IMR-90 (cell line): Measurements from ENCODE around the gene PRKD1. TPM values are rescaled to one million over a fixed set of nuclear protein-coding genes. Genes with fewer than 3 reads are reported as not detected.

Experiments
- ATAC-seq: fragments of 200-7000 bp; cut with Tn5 transposase; 2 replicates; pipeline ENCODE4 v1.9.1; 2020; ENCODE audit warnings: low read depth, mild to moderate bottlenecking, moderate library complexity
- BruUV-seq: library from RNA; stranded (reverse); fragments of 400-500 nt; replicated peaks from 2 replicates; lab custom pipeline; 2021; lab: Mats Ljungman, UMichigan
- CTCF ChIA-PET: fragments of 300-600 bp; formaldehyde crosslinking; extraction: SDS; loops from one replicate; lab custom pipeline; 2021; ENCODE audit warnings: antibody characterized with exemption; lab: Yijun Ruan, JAX
- POLR2A ChIA-PET: fragments of 300-600 bp; sonication (Branson Sonifier 250); formaldehyde crosslinking; loops from one replicate; lab custom pipeline; 2022; ENCODE audit warnings: antibody characterized with exemption; ENCODE audit not compliant: unreplicated experiment; lab: Charles Lee
- DNase-seq: peaks from one replicate; pipeline ENCODE4 v3.0.0; 2013
- H2AFZ ChIP-seq: replicated peaks from 2 replicates; pipeline ENCODE3; 2013; ENCODE audit warnings: low read length, mild to moderate bottlenecking; ENCODE audit not compliant: poor library complexity
- H2AK5ac ChIP-seq: 2 replicates; pipeline ENCODE4 v1.6.1; 2013; ENCODE audit warnings: low read depth, low read length, inconsistent platforms
- H2AK9ac ChIP-seq: replicated peaks from 2 replicates; pipeline ENCODE3; 2013; ENCODE audit warnings: mild to moderate bottlenecking, low read depth, low read length, moderate library complexity; ENCODE audit not compliant: poor library complexity
- H2BK120ac ChIP-seq: 2 replicates; pipeline ENCODE4 v1.6.1; 2013; ENCODE audit warnings: low read depth, low read length, inconsistent platforms
- H2BK15ac ChIP-seq: 3 replicates; pipeline ENCODE4 v1.6.1; 2013; ENCODE audit warnings: low read depth, low read length, inconsistent platforms
- H2BK20ac ChIP-seq: 2 replicates; pipeline ENCODE4 v1.6.1; 2013; ENCODE audit warnings: low read depth, mild to moderate bottlenecking, inconsistent platforms, low read length, moderate library complexity
- H2BK5ac ChIP-seq: 2 replicates; pipeline ENCODE4 v1.6.1; 2013; ENCODE audit warnings: mild to moderate bottlenecking, low read depth, low read length, inconsistent platforms; ENCODE audit not compliant: poor library complexity, severe bottlenecking
- H3K14ac ChIP-seq: replicated peaks from 2 replicates; pipeline ENCODE4 v1.6.1; 2013; ENCODE audit warnings: low read depth, low read length, inconsistent platforms
- H3K18ac ChIP-seq: 2 replicates; pipeline ENCODE4 v1.6.1; 2013; ENCODE audit warnings: low read depth, low read length, control low read depth
- H3K23ac ChIP-seq: 2 replicates; pipeline ENCODE4 v1.6.1; 2013; ENCODE audit warnings: low read depth, low read length, inconsistent platforms
- H3K27ac ChIP-seq: 2 replicates; pipeline ENCODE4 v1.5.1; 2013; ENCODE audit warnings: mild to moderate bottlenecking, control low read depth, low read length; ENCODE audit not compliant: insufficient read depth
- H3K27me3 ChIP-seq: 2 replicates; pipeline ENCODE4 v1.6.1; 2013; ENCODE audit warnings: low read length; ENCODE audit not compliant: control insufficient read depth, insufficient read depth
- H3K36me3 ChIP-seq: 2 replicates; pipeline ENCODE4 v1.6.1; 2013; ENCODE audit warnings: low read length, mixed read lengths; ENCODE audit not compliant: control insufficient read depth, insufficient read depth
- H3K4ac ChIP-seq: 2 replicates; pipeline ENCODE4 v1.6.1; 2013; ENCODE audit warnings: low read depth, low read length, inconsistent platforms
- H3K4me1 ChIP-seq: 2 replicates; pipeline ENCODE4 v1.6.1; 2013; ENCODE audit warnings: low read length, mixed read lengths; ENCODE audit not compliant: control insufficient read depth, insufficient read depth
- H3K4me2 ChIP-seq: 2 replicates; pipeline ENCODE4 v1.6.1; 2013; ENCODE audit warnings: low read depth, mild to moderate bottlenecking, control low read depth, low read length, moderate library complexity
- H3K4me3 ChIP-seq: 2 replicates; pipeline ENCODE4 v1.5.1; 2013; ENCODE audit warnings: low read depth, mild to moderate bottlenecking, control low read depth, low read length, moderate library complexity; ENCODE audit not compliant: insufficient read depth
- H3K56ac ChIP-seq: 2 replicates; pipeline ENCODE4 v1.6.1; 2013; ENCODE audit warnings: low read length, inconsistent platforms; ENCODE audit not compliant: insufficient read depth; ENCODE audit errors: extremely low read depth
- H3K79me1 ChIP-seq, 2 experiments: 2 replicates each; pipeline ENCODE4 v1.6.1; 2013; ENCODE audit warnings: low read length in 2 of 2, inconsistent platforms in 1 of 2, low read depth in 1 of 2
- H3K9ac ChIP-seq: 2 replicates; pipeline ENCODE4 v1.6.1; 2013; ENCODE audit warnings: low read depth, low read length, control low read depth
- H3K9me1 ChIP-seq: 2 replicates; pipeline ENCODE4 v1.6.1; 2013; ENCODE audit warnings: low read length, inconsistent platforms; ENCODE audit not compliant: insufficient read depth
- H3K9me3 ChIP-seq: 2 replicates; pipeline ENCODE4 v1.6.1; 2013; ENCODE audit warnings: low read length; ENCODE audit not compliant: control insufficient read depth, insufficient read depth
- H4K20me1 ChIP-seq: 2 replicates; pipeline ENCODE4 v1.6.1; 2013; ENCODE audit warnings: low read length, inconsistent platforms; ENCODE audit not compliant: insufficient read depth
- H4K5ac ChIP-seq: 2 replicates; pipeline ENCODE4 v1.6.1; 2013; ENCODE audit warnings: mild to moderate bottlenecking, low read depth, low read length, control low read depth
- H4K8ac ChIP-seq, 2 experiments: 2 replicates each; pipeline ENCODE4 v1.6.1; 2013; ENCODE audit warnings: low read depth in 2 of 2, low read length in 2 of 2, control low read depth in 1 of 2, inconsistent platforms in 1 of 2
- H4K91ac ChIP-seq: 2 replicates; pipeline ENCODE4 v1.6.1; 2013; ENCODE audit warnings: low read depth, low read length, inconsistent platforms; ENCODE audit not compliant: insufficient read depth
- MAFK ChIP-seq: IDR thresholded peaks from 2 replicates; pipeline ENCODE4 v1.6.1; 2012; ENCODE audit warnings: low read depth, low read length, improper control_type of control experiment
- POLR2A ChIP-seq: IDR thresholded peaks from 2 replicates; pipeline ENCODE4 v1.6.1; 2012; ENCODE audit warnings: mild to moderate bottlenecking, low read depth, low read length
- dilution Hi-C: fragments of 300-500 bp; cut with HindIII; formaldehyde crosslinking; loops from one replicate; pipeline ENCODE4 v1.14.3; 2018; ENCODE audit warnings: low sequenced_read_pairs; ENCODE audit not compliant: unreplicated experiment
- in situ Hi-C: fragments of 300-500 bp; cut with MboI; formaldehyde crosslinking; loops from 3 replicates; pipeline ENCODE4 v1.14.3; 2019; ENCODE audit warnings: low sequenced_read_pairs, inconsistent platforms, mixed read lengths
- intact Hi-C: fragments of 100-400 bp; cut with micrococcal nuclease; formaldehyde crosslinking; loops from 2 replicates; pipeline ENCODE4 v1.10.0; 2022
- microRNA-seq, 2 experiments: library from miRNA; stranded (forward) in 1 of 2; unstranded in 1 of 2; fragments of 10-50 nt in 1 of 2; fragments of <30 nt in 1 of 2; gene quantifications in 1 of 2; microRNA quantifications in 1 of 2; one replicate each; pipeline versions ENCODE3 to v1.1.0; 2013 to 2020; ENCODE audit not compliant: insufficient read depth in 1 of 2, insufficient read length in 1 of 2, unreplicated experiment in 1 of 2
- polyA plus RNA-seq, 3 experiments: library from polyadenylated mRNA; depleted of rRNA; stranded (reverse); fragments of >200 nt; gene quantifications; 2 replicates each; pipeline ENCODE4 v1.2.3, GENCODE V29; 2012; ENCODE audit warnings: low replicate concordance in 1 of 3
- small RNA-seq, 5 experiments: library from RNA; depleted of rRNA; stranded (forward); fragments of <200 nt; gene quantifications; one replicate each; pipeline ENCODE3, GENCODE V24; 2012
- total RNA-seq: library from RNA; depleted of rRNA; stranded (reverse); fragments of >200 nt; gene quantifications from 2 replicates; pipeline ENCODE4 v1.2.3, GENCODE V29; 2012
- TF ChIP-seq, protein P1 (sequence below): fragments of 150-350 bp; IDR thresholded peaks from 2 replicates; pipeline ENCODE4 v1.6.1; 2016; ENCODE audit warnings: low read depth, mild to moderate bottlenecking, low read length, moderate library complexity, borderline replicate concordance

Gene PRKD1
- total and polyA plus RNA-seq, 2 of the 4 experiments (the other 2 are of a cell fraction) = 12.9 to 14.2 TPM

DNA sequence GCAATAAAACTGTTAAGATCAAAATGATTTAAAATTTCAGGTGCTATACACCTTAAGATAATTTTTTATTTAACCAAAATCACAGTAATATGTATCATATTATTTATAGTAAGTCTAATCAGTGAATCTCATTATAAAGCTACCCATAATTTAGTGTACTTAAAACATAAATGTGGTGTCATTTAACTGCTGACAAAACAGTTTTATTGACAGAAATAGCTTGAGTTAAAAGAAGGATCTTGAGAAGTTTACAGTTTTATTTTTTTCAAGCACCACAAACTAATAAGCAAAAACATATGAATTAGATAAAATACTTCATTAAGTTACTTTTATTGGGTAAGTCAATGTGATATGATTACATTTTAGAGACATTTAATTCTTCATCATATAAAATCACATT lies 400.4 kb downstream of the PRKD1 start:
- no peak overlapping the region for H3K23ac ChIP-seq
- dilution Hi-C loops (no loop called here), in situ Hi-C loops (loop anchor here (10.0 kb wide), 2 partner anchors 302 to 512 kb away; no protein-coding TSS in a partner anchor), intact Hi-C loops (loop anchor here (5.0 kb wide), 1 partner anchor 370 kb away; no protein-coding TSS in a partner anchor)
- no peak overlapping the region for H3K4me2 ChIP-seq
- no peak overlapping the region for H2AK5ac ChIP-seq
- no peak overlapping the region for H3K4ac ChIP-seq
- no peak overlapping the region for H2AK9ac ChIP-seq
- no peak overlapping the region for H3K4me3 ChIP-seq
- H3K9me1 ChIP-seq = no peaks in the 10 kb centered on the region
- CTCF ChIA-PET = interaction anchor here (0.8 kb wide), 1 partner anchor 511 kb away, joined by 3 read pairs; no protein-coding TSS in a partner anchor
- H2BK15ac ChIP-seq = no peak overlapping the region
- DNase-seq = no peak
- H4K5ac ChIP-seq = no peak overlapping the region
- no peaks in the 10 kb centered on the region for H3K9me3 ChIP-seq
- H2AFZ ChIP-seq = no peak overlapping the region
- peaks cover 7% of the 10 kb centered on the region; the same call in 1 of the 2 replicates for H3K27me3 ChIP-seq
- no peak for ATAC-seq
- H4K91ac ChIP-seq = no peak overlapping the region
- H3K79me1 ChIP-seq = no peaks in the 10 kb centered on the region
- H2BK20ac ChIP-seq = no peak overlapping the region
- H3K18ac ChIP-seq = no peak overlapping the region
- BruUV-seq = no TSS peak
- H4K8ac ChIP-seq = no peak overlapping the region
- no peak overlapping the region for H3K27ac ChIP-seq
- POLR2A ChIA-PET = no interaction called here
- no peak overlapping the region for H3K56ac ChIP-seq
- TF ChIP-seq, protein P1, sequence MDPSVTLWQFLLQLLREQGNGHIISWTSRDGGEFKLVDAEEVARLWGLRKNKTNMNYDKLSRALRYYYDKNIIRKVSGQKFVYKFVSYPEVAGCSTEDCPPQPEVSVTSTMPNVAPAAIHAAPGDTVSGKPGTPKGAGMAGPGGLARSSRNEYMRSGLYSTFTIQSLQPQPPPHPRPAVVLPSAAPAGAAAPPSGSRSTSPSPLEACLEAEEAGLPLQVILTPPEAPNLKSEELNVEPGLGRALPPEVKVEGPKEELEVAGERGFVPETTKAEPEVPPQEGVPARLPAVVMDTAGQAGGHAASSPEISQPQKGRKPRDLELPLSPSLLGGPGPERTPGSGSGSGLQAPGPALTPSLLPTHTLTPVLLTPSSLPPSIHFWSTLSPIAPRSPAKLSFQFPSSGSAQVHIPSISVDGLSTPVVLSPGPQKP = no peak
- TF ChIP-seq POLR2A (no peak), MAFK (peak; percentile 48)
- no peak overlapping the region for H3K9ac ChIP-seq
- H3K36me3 ChIP-seq = no peaks in the 10 kb centered on the region
- H3K4me1 ChIP-seq = no peaks in the 10 kb centered on the region
- no peak overlapping the region for H2BK120ac ChIP-seq
- no peak overlapping the region for H2BK5ac ChIP-seq
- H4K20me1 ChIP-seq = no peaks in the 10 kb centered on the region
- no peak overlapping the region for H3K14ac ChIP-seq

Small RNA genes lying within 50 kb of the gene (microRNA-seq; reads per million reads assigned to microRNA genes)
- gene RNU6-1234P (ENCODE audit: insufficient read depth, insufficient read length) = not detected

Small RNA genes lying within 50 kb of the gene (small RNA-seq; reads per million reads assigned to genes)
- gene RNU6-1234P = 0 reads per million in 5 experiments
